DND-41 (cell line): ENCODE results near the gene FBXO21.

Source experiments
- ATAC-seq: fragments of 200-7000 bp; cut with Tn5 transposase; 3 replicates; pipeline ENCODE4 v1.9.1; 2021; ENCODE audit warnings: low read depth; ENCODE audit not compliant: insufficient read depth
- DNase-seq: peaks from one replicate; pipeline ENCODE4 v3.0.0-alpha.2; 2020
- H2AFZ ChIP-seq: 2 replicates; pipeline ENCODE4 v1.6.0; 2012; ENCODE audit warnings: low read depth, low read length
- H3K27ac ChIP-seq: 2 replicates; pipeline ENCODE4 v1.5.1; 2012; ENCODE audit warnings: low read length, inconsistent platforms
- H3K27me3 ChIP-seq: fragments of 200-600 bp; sonication (generic); 2 replicates; pipeline ENCODE4 v1.6.0; 2012; ENCODE audit warnings: low read length, mild to moderate bottlenecking, inconsistent platforms; ENCODE audit not compliant: insufficient read depth, poor library complexity
- H3K36me3 ChIP-seq: 2 replicates; pipeline ENCODE4 v1.5.1; 2012; ENCODE audit warnings: low read length, inconsistent platforms; ENCODE audit not compliant: insufficient read depth
- H3K4me1 ChIP-seq: 2 replicates; pipeline ENCODE4 v1.5.1; 2012; ENCODE audit warnings: mild to moderate bottlenecking, low read length; ENCODE audit not compliant: insufficient read depth
- H3K4me2 ChIP-seq: 2 replicates; pipeline ENCODE4 v1.6.0; 2012; ENCODE audit warnings: mild to moderate bottlenecking, moderate library complexity, low read length, inconsistent platforms; ENCODE audit not compliant: insufficient read depth
- H3K4me3 ChIP-seq, 2 experiments: fragments of 200-600 bp in 1 of 2; shearing (Covaris generic) in 1 of 2; 2 replicates each; pipeline ENCODE4 v1.5.1; 2012 to 2016; ENCODE audit warnings: inconsistent platforms in 2 of 2, low read length in 2 of 2, mild to moderate bottlenecking in 2 of 2, low read depth in 1 of 2, moderate library complexity in 1 of 2
- H3K79me2 ChIP-seq: 2 replicates; pipeline ENCODE4 v1.6.0; 2012; ENCODE audit warnings: low read length, inconsistent platforms; ENCODE audit not compliant: insufficient read depth
- H3K9ac ChIP-seq: 2 replicates; pipeline ENCODE4 v1.6.0; 2012; ENCODE audit warnings: low read depth, mild to moderate bottlenecking, inconsistent platforms, low read length, moderate library complexity
- H3K9me3 ChIP-seq: 2 replicates; pipeline ENCODE4 v1.5.1; 2012; ENCODE audit warnings: low read length, moderate library complexity, mild to moderate bottlenecking, inconsistent platforms; ENCODE audit not compliant: insufficient read depth, severe bottlenecking
- H4K20me1 ChIP-seq: 2 replicates; pipeline ENCODE4 v1.6.0; 2012; ENCODE audit warnings: low read length; ENCODE audit not compliant: insufficient read depth
- CTCF ChIP-seq: IDR thresholded peaks from 2 replicates; pipeline ENCODE4 v1.5.1; 2012; ENCODE audit warnings: borderline replicate concordance, low read length, moderate library complexity, mild to moderate bottlenecking; ENCODE audit not compliant: poor library complexity, severe bottlenecking; ENCODE audit errors: extremely low read depth
- EZH2 ChIP-seq: IDR thresholded peaks from 3 replicates; pipeline ENCODE4 v1.6.1; 2012; ENCODE audit warnings: borderline replicate concordance, low read depth, mild to moderate bottlenecking, moderate library complexity, low read length, inconsistent platforms; ENCODE audit not compliant: severe bottlenecking

The FBXO21 gene

GRCh38 chr12:117148642-117149041 is 41.6 kb downstream of the FBXO21 start:
- peaks cover 21% of the 10 kb centered on the region for H3K4me1 ChIP-seq
- no peak for TF ChIP-seq CTCF
- no peak for TF ChIP-seq EZH2
- no peak for DNase-seq
- no peak overlapping the region for H2AFZ ChIP-seq
- H3K27me3 ChIP-seq = no peaks in the 10 kb centered on the region
- no peak overlapping the region for H3K27ac ChIP-seq
- no peak overlapping the region for H3K4me2 ChIP-seq
- peaks cover 73% of the 10 kb centered on the region for H3K36me3 ChIP-seq
- H3K9me3 ChIP-seq = no peaks in the 10 kb centered on the region
- H3K79me2 ChIP-seq = peaks cover 12% of the 10 kb centered on the region
- no peak overlapping the region for H3K9ac ChIP-seq
- peaks cover 15% of the 10 kb centered on the region for H4K20me1 ChIP-seq
- no peak for ATAC-seq
- H3K4me3 ChIP-seq = no peak overlapping the region

GRCh38 chr12:117147639-117148038 is 42.6 kb downstream of the FBXO21 start:
- Histone ChIP-seq H3K4me2 (no peak overlapping the region), H3K27ac (no peak overlapping the region), H2AFZ (no peak overlapping the region), H3K36me3 (peaks cover 80% of the 10 kb centered on the region), H3K27me3 (no peaks in the 10 kb centered on the region), H3K9ac (no peak overlapping the region), H4K20me1 (peaks cover 9% of the 10 kb centered on the region), H3K79me2 (peaks cover 12% of the 10 kb centered on the region), H3K9me3 (no peaks in the 10 kb centered on the region), H3K4me1 (peaks cover 11% of the 10 kb centered on the region), H3K4me3 (no peak overlapping the region)
- DNase-seq (no peak), ATAC-seq (no peak)
- TF ChIP-seq EZH2 = no peak
- TF ChIP-seq CTCF = no peak

GRCh38 chr12:117145597-117146154 is 44.6 kb downstream of the FBXO21 start:
- Histone ChIP-seq H3K27ac (no peak overlapping the region), H3K9me3 (no peaks in the 10 kb centered on the region), H3K36me3 (peaks cover 64% of the 10 kb centered on the region), H3K4me3 (no peak overlapping the region), H3K27me3 (no peaks in the 10 kb centered on the region), H3K4me1 (no peaks in the 10 kb centered on the region), H3K4me2 (no peak overlapping the region), H3K79me2 (no peaks in the 10 kb centered on the region), H4K20me1 (peaks cover 5% of the 10 kb centered on the region), H2AFZ (no peak overlapping the region), H3K9ac (no peak overlapping the region)
- DNase-seq = no peak
- no peak for ATAC-seq
- TF ChIP-seq EZH2 (no peak), CTCF (no peak)

GRCh38 chr12:117144599-117144998 is 45.7 kb downstream of the FBXO21 start:
- no peak overlapping the region for H3K4me2 ChIP-seq
- H3K27ac ChIP-seq = no peak overlapping the region
- no peak overlapping the region for H2AFZ ChIP-seq
- no peak for DNase-seq
- peaks cover 4% of the 10 kb centered on the region; the same call in 1 of the 2 replicates for H4K20me1 ChIP-seq
- H3K4me3 ChIP-seq = no peak overlapping the region
- no peak for ATAC-seq
- no peaks in the 10 kb centered on the region for H3K27me3 ChIP-seq
- H3K4me1 ChIP-seq = no peaks in the 10 kb centered on the region
- no peaks in the 10 kb centered on the region for H3K9me3 ChIP-seq
- H3K79me2 ChIP-seq = no peaks in the 10 kb centered on the region
- H3K36me3 ChIP-seq = peaks cover 54% of the 10 kb centered on the region
- H3K9ac ChIP-seq = no peak overlapping the region
- no peak for TF ChIP-seq EZH2
- no peak for TF ChIP-seq CTCF
